ENCODE results near the gene BRSK1. TPM values are rescaled to one million over a fixed set of nuclear protein-coding genes. Genes with fewer than 3 reads are reported as not detected.

Gene BRSK1
- total and polyA plus RNA-seq, 10 donors: 0.70 to 2.9 (median 1.6) TPM

DNA sequence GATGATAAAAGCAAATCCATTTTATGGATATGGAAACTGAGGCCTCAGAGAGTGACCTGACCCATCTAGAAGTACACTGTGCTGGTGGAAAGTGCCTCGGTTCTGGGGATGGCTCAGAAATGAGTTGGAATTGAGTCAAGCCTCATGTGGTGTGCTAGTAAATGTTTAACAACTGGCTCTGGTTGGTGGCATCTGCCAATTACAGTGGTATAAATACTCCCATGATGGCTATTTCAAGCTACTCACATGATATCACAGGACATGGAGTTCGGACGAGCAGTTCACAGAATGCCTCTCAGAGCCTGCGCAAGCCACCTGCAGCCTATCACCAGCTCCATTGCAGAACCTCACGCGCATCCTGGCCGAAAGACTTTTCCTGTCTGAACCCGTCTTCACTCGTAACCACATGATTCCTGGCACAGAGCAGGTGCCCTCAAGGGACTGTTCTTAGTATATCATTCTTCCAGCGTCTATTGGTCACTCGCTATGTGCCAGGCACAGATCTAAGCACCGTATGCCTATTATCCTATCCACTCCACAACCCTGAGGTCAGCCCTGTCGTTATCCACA, 32.2 kb downstream of the BRSK1 start:
- TF ChIP-seq, protein P1, sequence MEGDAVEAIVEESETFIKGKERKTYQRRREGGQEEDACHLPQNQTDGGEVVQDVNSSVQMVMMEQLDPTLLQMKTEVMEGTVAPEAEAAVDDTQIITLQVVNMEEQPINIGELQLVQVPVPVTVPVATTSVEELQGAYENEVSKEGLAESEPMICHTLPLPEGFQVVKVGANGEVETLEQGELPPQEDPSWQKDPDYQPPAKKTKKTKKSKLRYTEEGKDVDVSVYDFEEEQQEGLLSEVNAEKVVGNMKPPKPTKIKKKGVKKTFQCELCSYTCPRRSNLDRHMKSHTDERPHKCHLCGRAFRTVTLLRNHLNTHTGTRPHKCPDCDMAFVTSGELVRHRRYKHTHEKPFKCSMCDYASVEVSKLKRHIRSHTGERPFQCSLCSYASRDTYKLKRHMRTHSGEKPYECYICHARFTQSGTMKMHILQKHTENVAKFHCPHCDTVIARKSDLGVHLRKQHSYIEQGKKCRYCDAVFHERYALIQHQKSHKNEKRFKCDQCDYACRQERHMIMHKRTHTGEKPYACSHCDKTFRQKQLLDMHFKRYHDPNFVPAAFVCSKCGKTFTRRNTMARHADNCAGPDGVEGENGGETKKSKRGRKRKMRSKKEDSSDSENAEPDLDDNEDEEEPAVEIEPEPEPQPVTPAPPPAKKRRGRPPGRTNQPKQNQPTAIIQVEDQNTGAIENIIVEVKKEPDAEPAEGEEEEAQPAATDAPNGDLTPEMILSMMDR (IDR thresholded peaks at IDR 0.05 in 8 of 11, conservative IDR thresholded peaks at IDR 0.05 in 3 of 11): no peak
- no peak for TF ChIP-seq POLR2AphosphoS5 (IDR thresholded peaks at IDR 0.05)
- TF ChIP-seq POLR2A (IDR thresholded peaks at IDR 0.05): no peak
- peaks cover 0 to 13% (median 0%) of the 10 kb centered on the region in 6 donors for H3K36me3 ChIP-seq
- intact Hi-C loops (cut with DNase I; ENCODE audit: low total_unique reads): no loop called here
- peaks cover 0 to under 1% (median 0%) of the 10 kb centered on the region in 6 donors for H3K4me1 ChIP-seq
- no peaks in the 10 kb centered on the region for H3K9me3 ChIP-seq
- no peak for DNase-seq
- no peak overlapping the region for H3K27ac ChIP-seq
- no peak overlapping the region for H3K4me3 ChIP-seq
- peaks cover 0 to 10% (median 0%) of the 10 kb centered on the region in 7 donors for H3K27me3 ChIP-seq (replicated peaks in 1 of 7)
- WGBS, 5 donors: 77 to 87% (median 84%) methylated on average over 13 of the region's 13 CpGs

GRCh38 chr19:55316646-55317045, 32.8 kb downstream of the BRSK1 start:
- DNase-seq: no peak
- Histone ChIP-seq H3K36me3 (peaks cover 0 to 13% (median 0%) of the 10 kb centered on the region in 6 donors), H3K27me3 (replicated peaks in 1 of 7) (peaks cover 0 to 10% (median 0%) of the 10 kb centered on the region in 7 donors), H3K4me3 (no peak overlapping the region), H3K27ac (no peak overlapping the region), H3K4me1 (peaks cover 0 to 6% (median 0%) of the 10 kb centered on the region in 6 donors), H3K9me3 (no peaks in the 10 kb centered on the region)
- intact Hi-C loops (cut with DNase I; ENCODE audit: low total_unique reads): no loop called here
- TF ChIP-seq POLR2AphosphoS5 (IDR thresholded peaks at IDR 0.05) (no peak), POLR2A (IDR thresholded peaks at IDR 0.05) (no peak)
- TF ChIP-seq, protein P1 (IDR thresholded peaks at IDR 0.05 in 8 of 11, conservative IDR thresholded peaks at IDR 0.05 in 3 of 11): no peak
- whole genome bisulfite sequencing, 5 donors: 84 to 91% (median 87%) methylated on average over 8 of the region's 8 CpGs

- Histone ChIP-seq H3K27me3 (replicated peaks in 1 of 7) (peaks cover 0 to 24% (median 0%) of the 10 kb centered on the region in 7 donors), H3K27ac (no peak overlapping the region), H3K4me3 (no peak overlapping the region), H3K9me3 (no peaks in the 10 kb centered on the region), H3K4me1 (peaks cover 0 to 23% (median 0%) of the 10 kb centered on the region in 6 donors), H3K36me3 (peaks cover 0 to 13% (median 0%) of the 10 kb centered on the region in 6 donors)
- intact Hi-C loops (cut with DNase I; ENCODE audit: low total_unique reads): no loop called here
- TF ChIP-seq, protein P1 (IDR thresholded peaks at IDR 0.05 in 8 of 11, conservative IDR thresholded peaks at IDR 0.05 in 3 of 11): no peak
- TF ChIP-seq POLR2A (IDR thresholded peaks at IDR 0.05) (no peak), POLR2AphosphoS5 (IDR thresholded peaks at IDR 0.05) (no peak)
- 40 to 69% (median 59%) methylated on average over 21 of the region's 21 CpGs for WGBS, 5 donors
- DNase-seq: no peak
Observed at GRCh38 chr19:55319785-55320184, 36.0 kb downstream of the BRSK1 start.

- WGBS, 5 donors: 83 to 89% (median 86%) methylated on average over 8 of the region's 8 CpGs
- Histone ChIP-seq H3K27me3 (replicated peaks in 1 of 7) (peaks cover 0 to 24% (median 0%) of the 10 kb centered on the region in 7 donors), H3K36me3 (peaks cover 0 to 13% (median 0%) of the 10 kb centered on the region in 6 donors), H3K9me3 (no peaks in the 10 kb centered on the region), H3K27ac (no peak overlapping the region), H3K4me3 (no peak overlapping the region), H3K4me1 (peaks cover 0 to 34% (median 0%) of the 10 kb centered on the region in 6 donors)
- no peak for DNase-seq
- intact Hi-C loops (cut with DNase I; ENCODE audit: low total_unique reads): no loop called here
- TF ChIP-seq POLR2A (IDR thresholded peaks at IDR 0.05) (no peak), POLR2AphosphoS5 (IDR thresholded peaks at IDR 0.05) (no peak)
- TF ChIP-seq, protein P1 (IDR thresholded peaks at IDR 0.05 in 8 of 11, conservative IDR thresholded peaks at IDR 0.05 in 3 of 11): no peak
Observed at GRCh38 chr19:55320844-55321419, 37.1 kb downstream of the BRSK1 start.
